HepG2 (cell line): ENCODE measurements around the gene ZNF217. TPM values are rescaled to one million over a fixed set of nuclear protein-coding genes. Genes with fewer than 3 reads are reported as not detected.

Experiments
- ARNT2 ChIP-seq: sonication (generic); formaldehyde crosslinking; IDR thresholded peaks from 2 replicates; pipeline ENCODE4 v1.8.0; 2022; ENCODE audit warnings: mild to moderate bottlenecking, low read depth, missing genetic modification reagents, moderate library complexity
- ATRX ChIP-seq: sonication (generic); formaldehyde crosslinking; IDR thresholded peaks from 2 replicates; pipeline ENCODE4 v1.4.0; 2020; ENCODE audit warnings: missing genetic modification reagents, borderline replicate concordance
- FOSL2 ChIP-seq: sonication (generic); formaldehyde crosslinking; IDR thresholded peaks from 2 replicates; pipeline ENCODE4 v1.4.0; 2020; ENCODE audit warnings: missing genetic modification reagents
- KIAA2018 ChIP-seq: sonication (generic); formaldehyde crosslinking; IDR thresholded peaks from 2 replicates; pipeline ENCODE4 v1.5.0; 2020; ENCODE audit warnings: mild to moderate bottlenecking, missing genetic modification reagents, borderline replicate concordance
- KLF16 ChIP-seq, 2 experiments: sonication (generic) in 1 of 2; formaldehyde crosslinking in 1 of 2; IDR thresholded peaks; 2 replicates each; pipeline versions ENCODE4 v1.6.1 to v1.8.0; 2016 to 2023; ENCODE audit warnings: missing genetic modification reagents in 2 of 2, missing compliant biosample characterization in 1 of 2
- MBNL3 ChIP-seq: fragments of 250-450 bp; sonication (Bioruptor Pico); conservative IDR thresholded peaks from 2 replicates; pipeline ENCODE4 v1.8.0; 2022; ENCODE audit warnings: mild to moderate bottlenecking, inconsistent platforms
- NBN ChIP-seq: fragments of 450-650 bp; conservative IDR thresholded peaks from 2 replicates; pipeline ENCODE4 v1.6.1; 2017
- NCOR1 ChIP-seq: fragments of 200-600 bp; sonication (generic); IDR thresholded peaks from 2 replicates; pipeline ENCODE4 v1.7.0; 2017; ENCODE audit warnings: antibody characterized with exemption, low read length, borderline replicate concordance
- NR0B2 ChIP-seq: sonication (generic); formaldehyde crosslinking; IDR thresholded peaks from 2 replicates; pipeline ENCODE4 v1.4.0; 2020; ENCODE audit warnings: mild to moderate bottlenecking, missing genetic modification reagents
- NR2F2 ChIP-seq: IDR thresholded peaks from 2 replicates; pipeline ENCODE4 v1.6.1; 2012; ENCODE audit warnings: low read depth, inconsistent platforms, borderline replicate concordance
- PHF20 ChIP-seq: sonication (generic); formaldehyde crosslinking; IDR thresholded peaks from 2 replicates; pipeline ENCODE4 v1.5.0; 2020; ENCODE audit warnings: mild to moderate bottlenecking, missing genetic modification reagents
- RFX3 ChIP-seq: IDR thresholded peaks from 2 replicates; pipeline ENCODE4 v1.6.1; 2016; ENCODE audit warnings: missing biosample characterization, missing genetic modification reagents
- SETDB1 ChIP-seq: sonication (generic); formaldehyde crosslinking; IDR thresholded peaks from 2 replicates; pipeline ENCODE4 v1.5.1; 2020; ENCODE audit warnings: missing genetic modification reagents, mild to moderate bottlenecking, borderline replicate concordance
- TIGD3 ChIP-seq: sonication (generic); formaldehyde crosslinking; IDR thresholded peaks from 2 replicates; pipeline ENCODE4 v1.5.1; 2020; ENCODE audit warnings: mild to moderate bottlenecking, missing genetic modification reagents, borderline replicate concordance
- ZFP41 ChIP-seq: sonication (generic); formaldehyde crosslinking; IDR thresholded peaks from 2 replicates; pipeline ENCODE4 v1.4.0; 2020; ENCODE audit warnings: mild to moderate bottlenecking, missing genetic modification reagents, borderline replicate concordance
- ZNF335 ChIP-seq: sonication (generic); formaldehyde crosslinking; IDR thresholded peaks from 2 replicates; pipeline ENCODE4 v1.4.0; 2020; ENCODE audit warnings: missing genetic modification reagents
- ZNF343 ChIP-seq: sonication (generic); formaldehyde crosslinking; IDR thresholded peaks from 2 replicates; pipeline ENCODE4 v1.4.0; 2020; ENCODE audit warnings: mild to moderate bottlenecking, missing genetic modification reagents
- ZNF614 ChIP-seq: IDR thresholded peaks from 2 replicates; pipeline ENCODE4 v1.6.1; 2018; ENCODE audit warnings: missing biosample characterization, missing genetic modification reagents, inconsistent platforms, borderline replicate concordance
- ZNF639 ChIP-seq: conservative IDR thresholded peaks from 2 replicates; pipeline ENCODE4 v1.6.1; 2018; ENCODE audit warnings: missing genetic modification reagents
- polyA plus RNA-seq, 8 experiments: library from polyadenylated mRNA; depleted of rRNA in 3 of 8; stranded (reverse) in 7 of 8; unstranded in 1 of 8; fragments of >200 nt; fragmentation: Illumina TruSeq in 4 of 8; extraction: Trizol in 4 of 8; gene quantifications; 2 replicates each; pipeline versions ENCODE4 v1.2.1 to v1.2.3, GENCODE V29; 2011 to 2016; ENCODE audit warnings: low read depth in 4 of 8, missing spikeins in 1 of 8, mixed read lengths in 1 of 8; ENCODE audit not compliant: insufficient read depth in 1 of 8
- total RNA-seq, 5 experiments: library from RNA; depleted of rRNA; stranded (reverse); fragments of >200 nt; fragmentation: Illumina TruSeq; extraction: Trizol; gene quantifications; 2 replicates each; pipeline ENCODE4 v1.2.3, GENCODE V29; 2016; ENCODE audit warnings: low read depth in 1 of 5

The ZNF217 gene
- total and polyA plus RNA-seq, 2 of the 13 experiments (the other 11 are each of a cell fraction or from before 2014, with no cell fraction given): 22.3 to 29.8 TPM

- TF ChIP-seq KIAA2018 (no peak), ZNF343 (CRISPR knock-in tag) (no peak), ZNF614 (CRISPR knock-in tag) (no peak), NCOR1 (no peak), ZNF335 (CRISPR knock-in tag) (no peak), RFX3 (CRISPR knock-in tag) (no peak), MBNL3 (CRISPR knock-in tag) (no peak), SETDB1 (CRISPR knock-in tag) (no peak), NR2F2 (no peak), TIGD3 (CRISPR knock-in tag) (no peak), FOSL2 (CRISPR knock-in tag) (peak; percentile 97), ZFP41 (CRISPR knock-in tag) (no peak), KLF16 (CRISPR knock-in tag; IDR thresholded peaks at IDR 0.05) (peak in 1 of 2 experiments; percentile 45; a peak in 1 of 4 replicates), ATRX (CRISPR knock-in tag) (no peak), NR0B2 (no peak), ARNT2 (peak; percentile 18; the same call in 1 of the 2 replicates), NBN (no peak), PHF20 (CRISPR knock-in tag) (no peak), ZNF639 (no peak)
Measured at GRCh38 chr20:53582574-53583351, 10.9 kb downstream of the ZNF217 start (continued).
